B cell (primary cell): ENCODE measurements around the gene ADAP1. TPM values are rescaled to one million over a fixed set of nuclear protein-coding genes. Genes with fewer than 3 reads are reported as not detected.

ENCODE experiments used
- ATAC-seq: fragments of 200-7000 bp; cut with Tn5 transposase; one replicate; pipeline ENCODE4 v1.10.0; 2021; ENCODE audit warnings: low read depth, mild to moderate bottlenecking, moderate number of reproducible peaks, moderate library complexity
- CTCF ChIA-PET: fragments of 350-600 bp; sonication (Branson Sonifier 250); formaldehyde crosslinking; loops from one replicate; lab custom pipeline; 2021; ENCODE audit warnings: antibody characterized with exemption, inconsistent platforms; lab: Charles Lee
- POLR2A ChIA-PET: fragments of 350-600 bp; sonication (Branson Sonifier 250); formaldehyde crosslinking; loops from one replicate; lab custom pipeline; 2021; ENCODE audit warnings: antibody characterized with exemption; lab: Charles Lee
- DNase-seq: peaks from one replicate; pipeline ENCODE4 v3.0.0; 2013
- H2AFZ ChIP-seq: 2 replicates; pipeline ENCODE4 v1.6.1; 2012; ENCODE audit warnings: mild to moderate bottlenecking, low read depth, low read length; ENCODE audit not compliant: insufficient read depth, poor library complexity, severe bottlenecking
- H3K27ac ChIP-seq, 2 donors: 1 replicate in 1 of 2; 2 replicates in 1 of 2; pipeline ENCODE4 v1.5.1; 2012 to 2013; ENCODE audit warnings: low read length in 2 of 2, mild to moderate bottlenecking in 2 of 2, moderate library complexity in 1 of 2
- H3K27me3 ChIP-seq, 4 experiments: fragments of 200-600 bp in 1 of 4; sonication (generic) in 1 of 4; replicated peaks in 1 of 4; 1 replicate in 2 of 4; 2 replicates in 2 of 4; pipeline versions ENCODE4 v1.6.1 to v1.7.0; 2013 to 2016; ENCODE audit warnings: low read length in 3 of 4, mild to moderate bottlenecking in 2 of 4, mixed read lengths in 1 of 4, moderate library complexity in 1 of 4; ENCODE audit not compliant: insufficient read depth in 4 of 4, control insufficient read depth in 3 of 4; ENCODE audit errors: control extremely low read depth in 1 of 4
- H3K36me3 ChIP-seq, 2 experiments: replicated peaks in 1 of 2; 1 replicate in 1 of 2; 2 replicates in 1 of 2; pipeline versions ENCODE4 v1.6.1 to v1.7.1; 2013; ENCODE audit warnings: low read length in 1 of 2; ENCODE audit not compliant: insufficient read depth in 2 of 2, control insufficient read depth in 1 of 2; ENCODE audit errors: control extremely low read depth in 1 of 2, extremely low read depth in 1 of 2
- H3K4me1 ChIP-seq, 2 donors: fragments of 200-600 bp in 1 of 2; sonication (generic) in 1 of 2; 1 replicate in 1 of 2; 2 replicates in 1 of 2; pipeline versions ENCODE4 v1.5.1 to v1.6.1; 2013 to 2017; ENCODE audit warnings: low read length in 2 of 2; ENCODE audit not compliant: control insufficient read depth in 2 of 2, insufficient read depth in 2 of 2
- H3K4me2 ChIP-seq: replicated peaks from 2 replicates; pipeline ENCODE3; 2012; ENCODE audit warnings: mild to moderate bottlenecking, low read depth, low read length; ENCODE audit not compliant: poor library complexity, severe bottlenecking
- H3K4me3 ChIP-seq, 5 experiments: fragments of 200-600 bp in 1 of 5; sonication (generic) in 1 of 5; 1 replicate in 3 of 5; 2 replicates in 2 of 5; pipeline versions ENCODE4 v1.5.1 to v1.7.0; 2011 to 2016; ENCODE audit warnings: low read length in 4 of 5, mild to moderate bottlenecking in 4 of 5, low read depth in 2 of 5, control low read depth in 1 of 5, moderate library complexity in 1 of 5; ENCODE audit not compliant: insufficient read depth in 1 of 5; ENCODE audit errors: control extremely low read depth in 1 of 5, extremely low read depth in 1 of 5
- H3K79me2 ChIP-seq: fragments of 200-600 bp; sonication (generic); one replicate; pipeline ENCODE4 v1.6.0; 2016; ENCODE audit warnings: low read length; ENCODE audit not compliant: control insufficient read depth, insufficient read depth
- H3K9ac ChIP-seq: fragments of 200-600 bp; sonication (generic); 2 replicates; pipeline ENCODE4 v1.6.1; 2017; ENCODE audit warnings: mild to moderate bottlenecking, low read length, moderate library complexity
- H3K9me3 ChIP-seq, 3 donors: one replicate each; pipeline versions ENCODE4 v1.6.1 to v1.7.1; 2013; ENCODE audit warnings: low read length in 2 of 3; ENCODE audit not compliant: control insufficient read depth in 2 of 3, insufficient read depth in 1 of 3; ENCODE audit errors: control extremely low read depth in 1 of 3
- H4K20me1 ChIP-seq: 2 replicates; pipeline ENCODE4 v1.6.0; 2012; ENCODE audit warnings: mild to moderate bottlenecking, low read length; ENCODE audit not compliant: insufficient read depth, control insufficient read depth, poor library complexity, severe bottlenecking
- H3K27ac Mint-ChIP-seq: one replicate; pipeline ENCODE4 v1.8.0; 2021; ENCODE audit warnings: mixed read lengths
- H3K27me3 Mint-ChIP-seq: one replicate; pipeline ENCODE4 v1.8.0; 2021; ENCODE audit warnings: mixed read lengths
- H3K4me1 Mint-ChIP-seq: one replicate; pipeline ENCODE4 v1.8.0; 2021; ENCODE audit warnings: mixed read lengths
- H3K4me3 Mint-ChIP-seq: one replicate; pipeline ENCODE4 v1.8.0; 2021; ENCODE audit warnings: mixed read lengths
- H3K9me3 Mint-ChIP-seq: one replicate; pipeline ENCODE4 v1.8.0; 2022; ENCODE audit warnings: mixed read lengths; ENCODE audit not compliant: insufficient read depth
- EZH2 ChIP-seq: IDR thresholded peaks from 2 replicates; pipeline ENCODE4 v1.6.1; 2012; ENCODE audit warnings: borderline replicate concordance, low read depth, mild to moderate bottlenecking, moderate library complexity, low read length; ENCODE audit not compliant: insufficient read depth, poor library complexity, severe bottlenecking
- WGBS: methylation state at CpG from one replicate; pipeline ENCODE4 v1.1.5; 2013; ENCODE audit warnings: missing lambda C conversion rate; ENCODE audit not compliant: insufficient coverage; 5-methylcytosine and 5-hydroxymethylcytosine counted together
- intact Hi-C: fragments of 100-400 bp; cut with micrococcal nuclease; formaldehyde crosslinking; loops from one replicate; pipeline ENCODE4 v1.10.0; 2022
- polyA plus RNA-seq: library from polyadenylated mRNA; depleted of rRNA; stranded (reverse); fragments of >200 nt; gene quantifications from 2 replicates; pipeline ENCODE4 v1.2.3, GENCODE V29; 2012
- total RNA-seq, 2 donors: library from RNA; stranded (reverse); fragments of 120-200 nt in 1 of 2; gene quantifications; 1 replicate in 1 of 2; 2 replicates in 1 of 2; pipeline versions ENCODE4 v1.2.3 to v1.2.4, GENCODE V29; 2013 to 2022
- TF ChIP-seq, protein P1 (sequence below): fragments of 200-600 bp; IDR thresholded peaks from one replicate; pipeline ENCODE4 v1.8.0; 2022; ENCODE audit warnings: antibody characterized with exemption, mild to moderate bottlenecking

The ADAP1 gene
- total and polyA plus RNA-seq, 2 donors (not counting 1 experiment from before 2014, with no cell fraction given), result 10.8 to 12.9 TPM

DNA sequence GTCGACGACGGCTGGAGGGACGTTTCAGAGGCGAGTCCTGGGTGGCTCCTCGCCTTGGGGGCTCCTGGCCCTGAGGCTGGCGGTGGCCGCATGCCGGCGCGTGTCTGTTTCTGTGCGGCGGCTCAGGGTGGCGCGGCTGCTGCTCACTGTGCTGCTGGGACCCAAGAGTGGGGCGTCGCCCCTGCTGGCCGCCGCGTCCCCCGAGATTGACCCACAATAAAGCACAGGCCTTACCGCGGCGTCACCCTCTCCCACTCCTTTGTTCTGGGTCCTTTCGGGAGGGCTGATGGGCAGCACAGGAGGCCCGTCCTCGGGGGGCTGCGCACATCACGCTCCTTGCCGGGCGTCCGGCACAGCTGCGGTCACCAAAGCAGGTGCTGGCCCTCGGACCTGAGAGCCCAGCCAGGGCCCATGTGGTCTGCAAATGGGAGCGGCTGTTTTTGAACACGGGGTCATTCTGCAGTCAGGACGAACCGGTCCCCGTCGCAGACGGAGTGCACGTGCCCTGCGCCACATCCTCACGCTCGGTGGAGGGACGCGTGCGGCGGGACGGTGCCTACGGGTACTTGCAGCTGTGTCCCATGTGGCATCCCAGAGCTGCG, 58.9 kb downstream of the ADAP1 start:
- no peaks in the 10 kb centered on the region for H3K4me1 Mint-ChIP-seq
- Histone ChIP-seq H2AFZ (no peak overlapping the region), H3K79me2 (no peaks in the 10 kb centered on the region), H3K4me3 (no peak overlapping the region), H3K27me3 (no peaks in the 10 kb centered on the region), H3K4me2 (no peak overlapping the region), H3K27ac (no peak overlapping the region), H3K36me3 (peaks cover 0 to 60% of the 10 kb centered on the region in 2 experiments), H3K9ac (no peak overlapping the region), H3K9me3 (no peaks in the 10 kb centered on the region), H3K4me1 (no peaks in the 10 kb centered on the region), H4K20me1 (peaks cover 30% of the 10 kb centered on the region)
- H3K27ac Mint-ChIP-seq, result no peak overlapping the region
- TF ChIP-seq, protein P1, sequence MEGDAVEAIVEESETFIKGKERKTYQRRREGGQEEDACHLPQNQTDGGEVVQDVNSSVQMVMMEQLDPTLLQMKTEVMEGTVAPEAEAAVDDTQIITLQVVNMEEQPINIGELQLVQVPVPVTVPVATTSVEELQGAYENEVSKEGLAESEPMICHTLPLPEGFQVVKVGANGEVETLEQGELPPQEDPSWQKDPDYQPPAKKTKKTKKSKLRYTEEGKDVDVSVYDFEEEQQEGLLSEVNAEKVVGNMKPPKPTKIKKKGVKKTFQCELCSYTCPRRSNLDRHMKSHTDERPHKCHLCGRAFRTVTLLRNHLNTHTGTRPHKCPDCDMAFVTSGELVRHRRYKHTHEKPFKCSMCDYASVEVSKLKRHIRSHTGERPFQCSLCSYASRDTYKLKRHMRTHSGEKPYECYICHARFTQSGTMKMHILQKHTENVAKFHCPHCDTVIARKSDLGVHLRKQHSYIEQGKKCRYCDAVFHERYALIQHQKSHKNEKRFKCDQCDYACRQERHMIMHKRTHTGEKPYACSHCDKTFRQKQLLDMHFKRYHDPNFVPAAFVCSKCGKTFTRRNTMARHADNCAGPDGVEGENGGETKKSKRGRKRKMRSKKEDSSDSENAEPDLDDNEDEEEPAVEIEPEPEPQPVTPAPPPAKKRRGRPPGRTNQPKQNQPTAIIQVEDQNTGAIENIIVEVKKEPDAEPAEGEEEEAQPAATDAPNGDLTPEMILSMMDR, result no peak
- no peak for TF ChIP-seq EZH2
- H3K9me3 Mint-ChIP-seq, result no peaks in the 10 kb centered on the region
- WGBS, result 98% methylated on average over 50 of the region's 52 CpGs
- no peak overlapping the region for H3K4me3 Mint-ChIP-seq
- ChIA-PET CTCF (no interaction called here), POLR2A (no interaction called here)
- DNase-seq (no peak), ATAC-seq (no peak)
- H3K27me3 Mint-ChIP-seq, result no peaks in the 10 kb centered on the region
- intact Hi-C loops, result no loop called here

DNA sequence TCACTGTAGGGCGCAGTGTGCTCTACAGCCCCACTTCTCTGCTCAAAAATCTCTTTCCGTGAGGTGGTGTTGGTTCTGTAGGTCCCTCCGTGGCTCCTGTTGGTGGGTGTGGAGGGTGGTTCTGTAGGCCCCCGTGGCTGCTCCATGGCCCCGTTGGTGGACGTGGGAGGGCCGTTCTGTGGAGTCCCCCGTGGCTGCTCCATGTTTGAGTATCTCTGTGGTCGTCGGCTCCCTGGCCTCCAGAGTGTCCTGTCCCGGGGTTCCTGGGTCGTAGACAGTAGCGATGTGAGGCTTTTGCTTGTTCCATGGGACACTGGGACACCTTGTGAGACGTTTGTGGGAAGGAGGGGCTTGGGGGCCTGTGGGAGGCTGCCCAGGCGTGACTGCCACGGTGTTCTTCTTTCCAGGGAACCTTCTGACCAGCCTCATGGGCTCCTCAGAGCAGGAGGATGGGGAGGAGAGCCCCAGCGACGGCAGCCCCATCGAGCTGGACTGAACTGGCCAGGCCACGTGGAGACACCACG, 59.5 kb downstream of the ADAP1 start:
- Mint-ChIP-seq H3K4me3 (no peak overlapping the region), H3K4me1 (no peaks in the 10 kb centered on the region), H3K9me3 (no peaks in the 10 kb centered on the region), H3K27ac (no peak overlapping the region), H3K27me3 (no peaks in the 10 kb centered on the region)
- ChIA-PET CTCF (no interaction called here), POLR2A (interaction anchor here (0.5 kb wide), 1 partner anchor 148 kb away, joined by 3 read pairs; no protein-coding TSS in a partner anchor)
- TF ChIP-seq EZH2, result no peak
- TF ChIP-seq, protein P1, result no peak
- H3K4me1 ChIP-seq, result no peaks in the 10 kb centered on the region
- peaks cover 0 to 63% of the 10 kb centered on the region in 2 experiments for H3K36me3 ChIP-seq
- no peak for DNase-seq
- WGBS, result 94% methylated on average over 21 of the region's 21 CpGs
- H3K27ac ChIP-seq, result no peak overlapping the region
- no peaks in the 10 kb centered on the region for H3K27me3 ChIP-seq
- no peaks in the 10 kb centered on the region for H3K9me3 ChIP-seq
- intact Hi-C loops, result no loop called here
- peaks cover 36% of the 10 kb centered on the region for H4K20me1 ChIP-seq
- H3K4me2 ChIP-seq, result no peak overlapping the region
- no peak for ATAC-seq
- no peak overlapping the region for H2AFZ ChIP-seq
- H3K9ac ChIP-seq, result no peak overlapping the region
- H3K79me2 ChIP-seq, result no peaks in the 10 kb centered on the region
- H3K4me3 ChIP-seq, result no peak overlapping the region
